HG02885 (cell line): ENCODE measurements around the gene OSMR.

Experiments used
- ATAC-seq: cut with Tn5 transposase; IDR thresholded peaks from one replicate; pipeline ENCODE4 v1.9.1; 2021; ENCODE audit warnings: mild to moderate bottlenecking; ENCODE audit not compliant: unreplicated experiment, poor library complexity

The OSMR gene

DNA sequence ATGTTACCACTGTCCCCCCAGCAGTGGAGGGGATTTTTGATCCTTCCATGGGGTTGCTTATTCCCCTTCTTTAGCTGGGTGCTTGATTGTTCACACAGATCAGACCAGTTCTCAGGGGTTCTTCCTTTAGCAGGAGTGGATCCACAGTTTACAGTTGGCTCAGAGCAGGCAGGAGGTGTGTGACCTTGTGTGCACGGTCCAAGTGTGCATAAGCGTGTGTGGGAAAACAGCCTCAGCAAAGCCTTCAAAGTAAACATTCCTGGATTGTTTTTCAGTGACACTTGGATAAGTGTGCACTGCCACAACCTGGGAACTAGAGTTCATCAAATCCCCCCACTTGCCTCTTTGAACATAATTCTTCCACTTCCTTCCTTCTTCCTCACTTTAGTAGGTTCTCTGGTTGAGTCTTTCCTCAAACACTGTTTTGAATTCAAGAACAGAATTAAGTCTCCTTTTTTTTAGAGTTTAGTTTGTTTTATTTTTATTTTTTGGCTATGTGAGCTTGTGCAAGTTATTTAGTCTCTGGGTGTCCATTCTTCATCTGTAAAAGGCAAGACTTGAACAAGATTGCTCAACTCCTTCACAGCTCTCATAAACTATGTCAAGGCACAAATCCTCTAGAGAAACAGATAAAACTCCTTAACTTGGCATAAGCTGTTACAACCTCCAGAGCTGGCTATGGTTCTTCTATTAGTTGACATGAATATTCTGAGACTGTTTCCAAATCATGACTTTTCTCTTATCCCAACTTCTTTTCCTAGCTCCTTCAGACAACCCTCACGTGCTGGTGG is 78.0 kb downstream of the OSMR start:
- no peak for ATAC-seq

DNA sequence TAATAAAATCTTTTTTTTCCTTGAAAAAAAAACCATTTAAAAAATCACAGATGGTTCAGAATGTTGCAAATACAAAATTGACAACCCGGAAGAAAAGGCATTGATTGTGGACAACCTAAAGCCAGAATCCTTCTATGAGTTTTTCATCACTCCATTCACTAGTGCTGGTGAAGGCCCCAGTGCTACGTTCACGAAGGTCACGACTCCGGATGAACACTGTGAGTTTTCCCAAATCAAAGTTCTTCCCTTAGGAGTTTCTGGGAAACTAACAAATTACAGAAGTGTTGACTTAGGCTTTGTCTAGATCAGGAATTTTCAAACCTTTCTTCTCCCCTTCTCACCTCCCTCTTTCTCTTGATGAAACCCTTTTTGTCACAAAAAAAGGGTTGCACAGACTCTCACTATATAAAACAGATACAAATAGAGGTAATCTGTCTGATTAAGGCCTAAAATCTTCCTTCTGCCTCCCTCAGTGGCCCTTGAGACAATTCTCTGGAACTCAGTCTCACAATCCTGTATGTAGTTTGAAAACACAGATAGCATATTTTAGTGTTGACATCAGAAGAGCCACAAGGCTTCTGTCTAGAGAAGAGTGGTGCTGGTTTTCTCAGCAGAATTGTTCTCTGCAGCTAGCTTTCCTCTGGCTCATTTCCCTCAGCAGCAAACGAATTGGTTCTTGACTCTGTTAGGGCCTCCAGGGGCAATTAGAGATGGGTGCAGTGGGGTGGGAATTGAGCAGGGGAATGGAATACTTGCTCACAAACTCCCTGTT is 79.5 kb downstream of the OSMR start:
- no peak for ATAC-seq

DNA sequence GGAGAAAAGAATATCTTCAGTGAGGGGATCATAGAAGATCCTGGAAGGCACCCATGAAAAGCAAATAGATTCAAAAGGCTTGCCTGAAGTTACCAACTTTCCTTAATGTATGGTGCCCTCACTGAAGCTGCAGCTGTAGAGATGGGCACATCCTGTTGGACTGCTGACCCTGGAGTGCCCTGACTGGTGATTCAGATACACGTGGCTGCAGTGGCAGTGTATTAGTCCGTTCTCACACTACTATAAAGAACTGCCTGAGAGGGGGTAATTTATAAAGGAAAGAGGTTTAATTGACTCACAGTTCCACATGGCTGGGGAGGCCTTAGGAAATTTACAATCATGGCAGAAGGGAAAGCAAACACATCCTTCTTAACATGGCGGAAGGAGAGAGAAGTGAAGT is 80.3 kb downstream of the OSMR start:
- no peak for ATAC-seq

DNA sequence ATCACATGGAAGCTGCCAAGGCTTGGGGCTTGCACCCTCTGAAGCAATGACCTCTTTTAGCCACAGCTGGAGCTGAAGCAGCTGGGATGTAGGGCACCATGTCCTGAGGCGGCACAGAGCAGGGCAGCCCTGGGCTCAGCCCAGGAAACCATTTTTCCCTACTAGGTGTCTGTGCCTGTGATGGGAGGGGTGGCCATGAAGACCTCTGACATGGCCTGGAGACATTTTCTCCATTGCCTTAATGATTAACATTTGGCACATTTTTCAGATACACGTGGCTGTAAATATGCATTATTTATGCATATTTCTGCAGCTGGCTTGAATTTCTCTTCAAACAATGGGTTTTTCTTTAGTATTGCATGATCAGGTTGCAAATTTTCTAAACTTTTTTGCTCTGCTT is 81.7 kb downstream of the OSMR start:
- no peak for ATAC-seq

DNA sequence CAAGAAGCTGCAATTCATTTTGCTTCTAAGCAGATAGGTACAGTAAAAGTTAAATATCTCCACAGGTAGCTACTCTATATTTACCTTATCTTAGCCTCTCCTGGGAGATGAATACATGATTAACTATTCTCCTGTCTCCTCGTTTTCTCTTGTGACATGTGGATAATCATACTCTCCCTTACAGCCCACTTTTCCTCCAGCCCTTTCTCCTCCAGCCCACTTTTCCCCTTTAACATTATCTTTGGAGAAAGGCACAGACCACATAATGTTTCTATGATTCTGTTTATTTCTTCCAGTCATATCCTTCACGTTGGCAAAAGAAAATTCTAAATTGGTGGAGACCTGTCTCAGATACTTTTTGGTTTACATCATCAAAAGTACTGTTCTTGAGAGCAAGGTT is 84.0 kb downstream of the OSMR start:
- ATAC-seq, result no peak

DNA sequence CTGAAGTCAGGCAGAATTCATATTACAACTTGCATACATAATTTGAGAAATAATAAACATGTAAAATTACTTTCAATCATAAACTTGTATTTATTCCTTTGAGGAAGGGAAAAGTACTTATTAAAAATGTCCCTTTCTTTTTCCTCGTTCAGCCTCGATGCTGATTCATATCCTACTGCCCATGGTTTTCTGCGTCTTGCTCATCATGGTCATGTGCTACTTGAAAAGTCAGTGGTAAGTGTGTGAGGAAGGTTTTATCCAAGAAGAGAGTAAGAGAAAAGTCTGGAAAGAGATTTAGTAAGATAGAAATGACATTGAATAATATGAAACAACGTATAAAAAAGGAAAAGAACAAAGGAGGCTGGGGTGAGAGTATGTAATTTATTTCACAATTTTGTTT is 85.9 kb downstream of the OSMR start:
- no peak for ATAC-seq

DNA sequence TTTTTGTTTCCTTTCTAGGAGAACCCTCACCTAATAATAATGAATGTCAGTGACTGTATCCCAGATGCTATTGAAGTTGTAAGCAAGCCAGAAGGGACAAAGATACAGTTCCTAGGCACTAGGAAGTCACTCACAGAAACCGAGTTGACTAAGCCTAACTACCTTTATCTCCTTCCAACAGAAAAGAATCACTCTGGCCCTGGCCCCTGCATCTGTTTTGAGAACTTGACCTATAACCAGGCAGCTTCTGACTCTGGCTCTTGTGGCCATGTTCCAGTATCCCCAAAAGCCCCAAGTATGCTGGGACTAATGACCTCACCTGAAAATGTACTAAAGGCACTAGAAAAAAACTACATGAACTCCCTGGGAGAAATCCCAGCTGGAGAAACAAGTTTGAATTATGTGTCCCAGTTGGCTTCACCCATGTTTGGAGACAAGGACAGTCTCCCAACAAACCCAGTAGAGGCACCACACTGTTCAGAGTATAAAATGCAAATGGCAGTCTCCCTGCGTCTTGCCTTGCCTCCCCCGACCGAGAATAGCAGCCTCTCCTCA is 87.1 kb downstream of the OSMR start:
- ATAC-seq, result no peak

DNA sequence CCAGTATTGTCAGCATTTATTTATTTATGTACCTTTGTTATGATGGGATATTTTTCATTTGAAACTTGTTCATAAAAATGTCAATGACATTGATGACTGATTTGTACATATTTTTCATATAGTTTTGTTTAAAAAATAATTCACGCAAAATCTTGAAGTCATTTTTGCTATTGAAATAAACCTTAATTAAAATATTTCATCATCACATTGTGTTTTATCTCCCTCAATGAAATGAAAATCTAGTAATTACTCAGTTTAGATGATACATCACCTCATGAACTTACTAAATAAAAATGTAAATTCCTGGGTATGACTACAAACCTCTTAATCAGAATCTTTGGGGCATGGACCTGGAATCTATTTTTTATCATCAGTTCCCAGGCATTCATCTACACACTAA is 89.6 kb downstream of the OSMR start:
- ATAC-seq, result no peak

DNA sequence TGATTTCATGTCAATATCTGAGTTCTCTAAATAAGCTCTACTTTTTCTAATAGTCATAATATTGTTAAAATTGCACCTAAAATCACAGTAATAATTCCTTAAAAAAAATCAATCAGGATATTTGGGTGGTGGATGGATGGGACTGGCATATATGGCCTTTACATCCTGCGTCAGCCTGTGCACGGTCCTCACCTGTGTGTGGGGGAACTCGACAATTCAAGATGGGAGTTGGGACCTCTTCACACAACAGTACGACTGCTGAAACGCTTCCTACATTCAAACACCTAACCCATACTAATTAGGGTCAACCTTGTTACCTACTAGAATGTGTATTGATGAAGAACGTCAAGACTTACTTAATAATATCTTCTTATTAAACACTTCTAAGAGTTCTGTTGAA is 90.5 kb downstream of the OSMR start:
- ATAC-seq, result no peak

DNA sequence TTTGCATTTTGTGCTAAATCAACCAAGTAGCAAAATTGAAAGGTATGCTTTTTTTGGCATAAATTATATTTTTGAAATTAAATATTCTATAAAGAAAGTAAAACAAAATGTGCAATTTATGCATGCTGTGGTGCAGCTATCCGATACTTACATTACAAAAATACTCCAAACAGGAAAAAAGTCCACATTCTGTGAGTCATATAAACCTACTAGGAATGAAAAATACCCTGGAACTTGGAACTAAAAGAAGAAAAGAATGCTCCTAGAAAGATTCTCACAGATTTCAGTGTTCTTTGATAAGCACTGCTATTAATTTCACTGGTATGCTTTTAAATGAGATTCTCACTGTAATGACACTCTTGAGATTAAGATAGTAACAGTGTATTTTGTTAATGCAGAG is 92.6 kb downstream of the OSMR start:
- ATAC-seq, result no peak

DNA sequence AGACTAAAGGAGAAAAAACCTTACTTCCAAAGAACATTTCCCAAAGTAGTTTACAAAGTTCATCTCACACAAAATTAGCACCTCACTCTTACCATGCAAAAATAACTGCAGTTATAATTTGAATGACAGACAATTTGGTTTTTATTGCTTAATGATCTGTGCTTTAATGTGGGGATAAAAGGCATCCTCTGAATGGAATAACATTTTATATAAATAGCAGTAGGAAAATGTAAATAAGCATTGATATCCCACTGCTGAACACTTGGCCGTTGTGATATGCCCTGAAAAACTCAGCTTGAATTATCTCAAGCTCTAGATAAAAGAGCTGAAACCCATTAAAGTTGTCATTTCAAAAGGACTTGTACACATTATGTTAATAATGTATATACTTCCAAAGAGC is 93.2 kb downstream of the OSMR start:
- ATAC-seq, result no peak

DNA sequence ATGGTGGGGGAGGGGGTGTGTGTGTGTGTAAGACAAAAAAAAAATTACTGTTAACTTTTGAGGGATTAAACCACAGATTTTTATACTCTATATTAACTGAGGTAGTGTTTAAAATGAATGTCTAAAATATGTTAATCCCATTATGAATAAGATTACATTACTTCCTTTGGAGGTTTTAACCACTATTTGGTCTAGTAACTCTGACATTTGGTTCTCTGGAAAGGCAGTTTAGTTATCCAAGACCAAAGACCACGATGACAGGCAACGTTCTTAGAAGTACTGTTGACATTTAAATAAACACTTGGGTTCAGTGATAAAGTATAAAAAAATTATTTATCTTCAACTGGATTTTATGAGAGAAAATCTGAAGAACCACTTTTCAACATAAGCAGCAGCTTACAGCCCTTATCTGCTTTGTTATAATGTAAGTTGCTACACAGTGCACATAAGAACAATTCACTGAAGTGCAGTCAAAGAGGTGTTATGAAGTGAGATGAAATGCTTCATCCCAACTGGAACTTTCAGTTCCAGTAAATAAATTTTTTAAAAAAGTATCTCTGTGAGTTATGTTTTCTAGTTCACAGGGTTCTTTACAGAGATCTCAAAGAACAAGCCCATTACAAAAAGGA is 94.5 kb downstream of the OSMR start:
- no peak for ATAC-seq

DNA sequence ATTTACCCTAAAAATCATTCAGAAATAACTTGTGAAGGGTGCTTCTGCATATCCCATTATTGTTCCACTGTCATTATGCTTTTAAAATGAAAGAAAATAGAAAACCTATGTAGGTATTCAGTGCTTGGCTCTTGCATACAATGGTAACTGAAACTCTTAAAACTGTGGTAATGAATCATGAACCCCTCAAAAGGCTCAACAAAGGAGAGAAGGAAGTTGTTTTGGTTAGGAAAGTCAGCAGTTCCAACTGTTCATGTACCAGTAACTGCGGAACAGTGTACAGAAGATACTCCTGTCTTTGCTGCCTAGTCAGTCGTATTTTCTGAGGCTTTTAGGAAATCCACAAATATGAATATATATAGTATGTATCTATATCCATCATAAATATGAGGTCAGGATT is 96.1 kb downstream of the OSMR start:
- ATAC-seq, result no peak

DNA sequence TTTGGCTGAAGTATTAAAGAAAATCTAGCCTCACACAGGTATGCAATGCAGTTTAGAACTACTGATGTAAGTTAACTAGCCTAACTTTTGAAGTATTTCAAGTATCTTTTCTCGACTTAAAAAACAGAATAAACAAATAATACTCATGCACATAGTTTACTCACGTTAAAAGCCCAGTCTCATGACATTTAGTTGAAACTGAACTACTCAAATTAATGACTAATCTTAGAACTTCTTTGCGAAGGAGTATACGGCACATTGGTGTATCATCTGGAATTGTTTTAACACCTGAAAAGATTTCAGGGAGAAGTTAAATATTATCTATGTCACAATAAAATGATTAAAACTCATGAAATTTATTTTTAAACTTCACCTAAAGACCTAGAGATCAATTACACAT is 98.5 kb downstream of the OSMR start:
- no peak for ATAC-seq

DNA sequence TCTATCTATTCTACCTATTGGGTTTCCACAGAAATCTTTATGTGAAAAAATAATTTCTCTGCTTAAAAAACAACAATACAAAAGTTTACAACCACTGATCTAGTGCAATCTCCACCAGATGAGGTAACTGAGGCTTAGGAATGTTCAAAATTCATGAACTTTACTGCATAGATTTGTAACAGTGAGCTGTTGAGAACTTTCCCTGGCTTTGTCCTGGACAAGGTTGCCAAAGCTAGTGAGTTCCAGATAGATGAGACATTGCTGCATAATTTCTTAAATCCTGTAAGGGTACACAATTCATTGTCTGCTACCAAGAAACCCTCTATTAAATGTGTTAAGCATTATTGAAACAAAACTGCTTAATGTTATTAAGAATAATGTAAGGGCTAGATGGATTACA is 102.7 kb downstream of the OSMR start:
- no peak for ATAC-seq

DNA sequence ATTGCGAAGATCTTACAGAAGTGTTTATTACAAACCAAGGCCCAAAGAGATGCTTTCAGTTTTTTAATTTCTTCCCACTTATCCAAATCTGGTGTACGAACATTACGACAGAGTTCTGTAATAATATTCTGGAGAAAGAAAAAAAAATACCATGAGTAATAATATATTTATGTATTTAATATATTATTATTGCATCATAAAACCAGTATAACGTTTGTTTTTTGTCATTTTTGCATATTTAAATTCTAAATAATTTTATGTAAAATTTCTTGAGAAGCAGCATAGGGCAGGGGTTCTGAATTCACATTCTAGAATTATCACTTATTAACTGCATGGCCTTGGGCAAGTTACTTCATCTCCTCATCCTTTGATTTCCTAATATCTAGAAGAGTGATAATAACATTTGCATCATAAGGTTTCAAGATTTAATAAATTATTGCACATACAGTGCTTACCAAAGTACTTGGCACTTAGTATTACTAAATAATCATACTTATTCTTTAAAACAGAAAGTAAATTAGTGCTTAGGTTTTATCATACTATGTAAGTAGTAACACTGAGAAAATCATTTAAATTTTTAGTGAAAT is 107.7 kb downstream of the OSMR start:
- no peak for ATAC-seq

DNA sequence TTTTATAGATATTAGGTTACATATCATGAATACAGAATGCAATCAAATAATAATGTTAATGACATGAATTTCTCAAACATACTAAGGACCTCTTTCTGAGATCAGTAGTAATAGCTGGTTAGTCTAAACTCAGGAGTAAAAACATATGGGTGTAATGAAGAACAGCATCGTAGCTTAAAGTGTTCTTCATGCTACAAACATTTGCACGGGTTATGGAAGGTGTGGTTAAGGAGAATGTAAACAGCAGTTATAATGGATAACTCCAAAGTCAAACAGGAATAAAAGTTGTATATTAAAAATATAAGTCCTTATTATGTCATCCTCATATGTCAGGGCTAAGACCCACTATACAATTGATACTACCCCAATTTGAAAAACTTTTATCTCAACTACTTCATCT is 115.9 kb downstream of the OSMR start:
- ATAC-seq, result no peak

DNA sequence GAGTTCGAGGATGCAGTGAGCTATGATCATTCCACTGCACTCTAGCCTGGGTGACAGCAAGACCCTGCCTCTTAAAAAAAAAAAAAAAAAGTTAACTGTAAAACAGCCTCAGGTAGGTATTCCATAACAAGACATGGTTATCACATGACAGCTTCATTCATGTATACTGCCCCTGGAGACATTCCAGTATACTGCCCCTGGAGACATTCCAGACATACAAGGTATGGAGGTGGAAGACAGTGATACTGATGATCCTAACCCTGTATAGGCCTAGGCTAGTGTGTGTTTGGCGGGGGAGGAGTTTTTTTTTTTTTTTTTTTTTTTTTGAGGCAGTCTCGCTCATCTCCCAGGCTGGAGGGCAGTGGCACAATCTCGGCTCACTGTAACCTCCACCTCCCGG is 122.9 kb downstream of the OSMR start:
- ATAC-seq, result no peak

DNA sequence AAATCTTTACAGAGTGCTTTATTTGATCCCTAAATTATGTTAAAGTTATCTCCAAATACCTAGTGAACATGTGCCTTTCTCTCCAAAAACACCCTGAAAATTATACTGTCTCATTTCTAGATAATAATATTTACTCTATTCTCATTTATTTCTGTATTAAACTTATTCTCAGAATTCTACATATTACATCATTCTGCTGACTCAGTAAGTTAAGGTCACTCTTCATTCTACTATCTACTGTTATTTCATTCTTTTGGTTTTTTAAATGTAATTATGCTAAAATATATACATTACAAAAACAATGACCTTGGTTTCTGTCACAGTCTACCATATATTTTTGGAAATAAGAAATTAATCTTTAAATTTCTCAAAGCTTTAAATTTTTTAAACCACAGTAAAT is 132.2 kb downstream of the OSMR start:
- ATAC-seq, result no peak

DNA sequence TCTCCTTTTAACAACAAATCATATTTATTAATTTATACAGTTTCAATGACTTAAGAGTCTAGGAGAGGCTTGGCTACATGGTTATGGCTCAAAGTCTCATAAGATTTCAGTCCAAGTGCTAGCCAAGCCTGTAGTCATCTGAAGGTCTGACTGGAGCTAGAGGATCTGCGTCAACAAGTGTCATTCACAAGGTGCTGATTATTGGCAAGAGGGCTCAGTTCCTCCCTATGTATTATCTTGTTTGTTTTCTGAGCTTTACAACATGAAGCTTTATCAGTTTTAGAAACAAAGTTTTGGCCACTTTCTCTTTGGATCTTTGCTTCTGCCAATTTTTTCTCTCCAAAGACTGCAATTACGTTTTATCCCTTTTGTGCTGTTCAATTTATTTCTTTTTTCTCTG is 133.7 kb downstream of the OSMR start:
- ATAC-seq, result no peak
